ENCODE results near the gene MYH4.

MYH4 gene

GRCh38 chr17:10469459-10469858, at the start of gene MYH4:
TSS of gene MYH4 (minus strand) at chr17:10469559. CDS start at chr17:10466745, 2,814 bp downstream.
- no peak for DNase-seq (ENCODE audit: low read depth in 3 of 3)

- DNase-seq (ENCODE audit: low read depth in 3 of 3), result no peak
Observed at GRCh38 chr17:10518271-10519037, 49.1 kb upstream of the MYH4 start, which contains the start of gene MYH1. TSS of gene MYH1 (minus strand) at chr17:10518542. CDS start at chr17:10516642, 1,900 bp downstream.

- DNase-seq (ENCODE audit: low read depth in 3 of 3), result no peak
Observed at GRCh38 chr17:10516638-10517037, 47.3 kb upstream of the MYH4 start.

DNA sequence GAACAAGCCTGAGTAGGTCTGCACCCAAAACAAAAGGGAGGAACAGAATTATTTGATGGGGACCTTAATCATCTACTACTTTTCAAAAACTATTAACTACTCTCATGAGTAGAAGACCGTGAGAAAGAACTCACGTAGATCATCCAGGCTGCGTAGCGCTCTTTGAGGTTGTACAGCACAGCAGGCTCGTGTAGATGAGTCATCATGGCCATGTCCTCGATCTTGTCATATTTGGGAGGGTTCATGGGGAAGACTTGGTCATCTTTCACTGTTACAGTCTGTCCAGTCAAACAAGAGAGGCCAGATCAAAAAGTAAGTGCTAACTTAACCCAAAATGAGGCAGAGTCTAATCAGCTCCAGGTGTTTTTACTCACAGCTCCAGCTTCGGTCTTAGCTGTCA, 46.7 kb upstream of the MYH4 start:
- no peak for DNase-seq (ENCODE audit: low read depth in 3 of 3)

DNA sequence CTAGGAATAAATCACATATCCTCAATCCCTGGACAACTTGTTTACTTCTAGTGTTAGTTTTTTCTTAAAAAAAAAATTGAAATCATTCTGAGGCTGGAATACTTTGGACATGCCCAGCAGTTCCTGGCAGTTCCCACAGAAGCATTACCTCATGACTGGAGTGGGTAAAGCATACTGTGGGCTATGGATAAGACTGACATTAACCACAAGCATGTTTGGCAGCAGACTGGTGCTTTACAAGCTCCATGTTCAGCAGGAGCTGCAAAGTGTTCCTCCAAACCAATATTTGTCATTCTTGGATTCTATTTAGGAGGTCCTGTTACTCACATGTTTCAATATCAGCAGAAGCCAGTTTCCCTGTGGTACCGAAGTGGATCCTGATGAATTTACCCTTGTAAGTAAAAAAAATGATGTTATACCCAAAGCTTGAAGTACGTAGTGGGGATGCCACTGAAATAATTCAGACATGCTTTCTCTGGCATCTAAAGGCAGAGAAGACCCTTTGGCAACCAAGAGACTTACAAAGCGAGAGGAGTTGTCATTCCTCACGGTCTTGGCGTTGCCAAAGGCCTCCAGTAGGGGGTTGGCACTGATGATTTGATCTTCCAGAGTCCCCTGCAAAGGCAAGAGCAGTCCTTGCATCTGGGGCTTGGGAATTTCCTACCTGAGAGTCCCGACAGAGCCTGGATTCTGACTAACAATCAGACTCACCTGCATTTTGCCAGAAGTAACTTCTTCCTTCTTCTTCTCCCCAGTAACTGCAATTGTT, 44.1 kb upstream of the MYH4 start:
- no peak for DNase-seq (ENCODE audit: low read depth in 3 of 3)

- DNase-seq (ENCODE audit: low read depth in 3 of 3), result no peak
Observed at GRCh38 chr17:10512856-10513255, 43.5 kb upstream of the MYH4 start.

- DNase-seq (ENCODE audit: low read depth in 3 of 3), result no peak
Observed at GRCh38 chr17:10499950-10500349, 30.6 kb upstream of the MYH4 start.

DNA sequence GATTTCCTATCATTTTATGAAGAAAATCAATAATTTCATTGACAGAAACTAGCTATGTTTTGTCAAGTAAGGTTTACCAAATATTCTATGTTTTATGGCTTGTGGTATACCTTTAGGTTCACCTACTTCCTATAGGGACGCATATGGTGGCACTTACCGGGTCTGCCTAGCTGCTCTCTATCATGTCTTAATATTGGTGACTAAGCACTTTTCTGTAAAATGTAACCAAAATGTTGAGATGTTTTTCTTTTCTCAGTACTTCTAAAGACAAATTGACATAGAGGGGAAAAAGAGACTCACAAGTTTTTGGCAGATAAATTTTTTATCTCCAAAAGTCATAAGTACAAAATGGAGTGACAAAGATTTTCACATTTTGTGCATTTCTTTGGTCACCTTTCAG, 22.6 kb upstream of the MYH4 start:
- DNase-seq (ENCODE audit: low read depth in 3 of 3), result no peak

GRCh38 chr17:10482252-10482651, 12.9 kb upstream of the MYH4 start:
- no peak for DNase-seq (ENCODE audit: low read depth in 3 of 3)

- no peak for DNase-seq (ENCODE audit: low read depth in 3 of 3)
Observed at GRCh38 chr17:10477701-10478100, 8.3 kb upstream of the MYH4 start.

DNA sequence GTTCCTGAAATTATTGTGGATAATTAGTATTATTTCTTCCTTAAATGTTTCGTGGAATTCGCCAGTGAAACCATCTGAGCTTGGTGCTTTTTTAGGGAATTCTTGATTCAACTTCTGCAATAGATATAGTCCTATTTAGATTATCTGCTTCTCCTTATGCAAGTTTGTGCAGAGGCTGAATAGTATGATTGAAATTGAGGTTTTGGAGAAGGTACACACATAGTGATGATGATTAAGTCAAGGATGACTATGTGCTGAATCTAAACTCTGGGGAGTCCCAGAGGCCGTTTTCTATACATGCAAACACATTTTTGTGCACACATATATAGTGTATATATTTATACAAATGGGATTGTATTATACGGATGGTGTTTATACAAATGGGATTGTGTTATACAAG, 5.2 kb upstream of the MYH4 start:
- DNase-seq (ENCODE audit: low read depth in 3 of 3), result no peak

GRCh38 chr17:10471858-10472257, 2.5 kb upstream of the MYH4 start:
- DNase-seq (ENCODE audit: low read depth in 3 of 3), result no peak

DNA sequence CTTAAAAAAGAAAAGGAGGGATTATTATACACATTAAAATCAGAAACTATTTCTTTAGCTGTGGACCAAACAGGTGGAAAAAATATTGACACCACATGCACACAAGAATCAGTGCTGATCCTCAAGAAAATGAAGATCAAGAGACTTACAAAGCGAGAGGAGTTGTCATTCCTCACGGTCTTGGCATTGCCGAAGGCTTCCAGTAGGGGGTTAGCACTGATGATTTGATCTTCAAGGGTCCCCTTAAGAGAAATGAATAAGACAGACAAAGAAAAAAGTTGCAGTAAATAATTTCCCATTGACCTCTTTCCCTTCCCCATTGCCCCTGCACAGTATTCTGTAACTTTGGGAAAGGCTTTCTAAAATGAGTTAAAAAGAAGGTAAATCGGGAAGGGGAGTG, 6.0 kb downstream of the MYH4 start:
- no peak for DNase-seq (ENCODE audit: low read depth in 3 of 3)

DNA sequence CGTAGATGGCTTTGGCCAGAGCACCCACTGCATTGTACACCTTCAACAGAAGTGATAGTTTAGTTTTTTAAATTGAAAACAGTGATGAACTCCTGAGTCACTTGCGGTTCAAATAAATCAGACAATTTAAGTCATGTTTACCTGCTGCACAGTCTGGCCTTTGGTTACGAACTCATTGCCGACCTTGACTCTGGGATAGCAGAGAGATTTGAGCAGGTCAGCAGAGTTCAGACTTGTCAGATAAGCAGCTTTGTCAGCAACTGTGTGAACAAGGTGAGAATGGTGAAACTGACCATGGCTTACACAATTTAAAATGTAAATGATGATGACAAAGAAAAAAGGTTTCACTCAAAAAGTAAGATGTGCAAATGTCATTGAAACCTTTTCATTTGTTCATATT, 9.3 kb downstream of the MYH4 start:
- no peak for DNase-seq (ENCODE audit: low read depth in 3 of 3)

GRCh38 chr17:10458701-10459100, 10.7 kb downstream of the MYH4 start:
- DNase-seq (ENCODE audit: low read depth in 3 of 3), result no peak

- no peak for DNase-seq (ENCODE audit: low read depth in 3 of 3)
Observed at GRCh38 chr17:10457952-10458351, 11.4 kb downstream of the MYH4 start.

GRCh38 chr17:10447026-10447931, 22.1 kb downstream of the MYH4 start:
- no peak for DNase-seq (ENCODE audit: low read depth in 3 of 3)

GRCh38 chr17:10439816-10440215, 29.5 kb downstream of the MYH4 start:
- no peak for DNase-seq (ENCODE audit: low read depth in 3 of 3)

- DNase-seq (ENCODE audit: low read depth in 3 of 3), result no peak
Observed at GRCh38 chr17:10435096-10435495, 34.3 kb downstream of the MYH4 start.

- no peak for DNase-seq (ENCODE audit: low read depth in 3 of 3)
Observed at GRCh38 chr17:10429421-10430045, 39.8 kb downstream of the MYH4 start.

DNA sequence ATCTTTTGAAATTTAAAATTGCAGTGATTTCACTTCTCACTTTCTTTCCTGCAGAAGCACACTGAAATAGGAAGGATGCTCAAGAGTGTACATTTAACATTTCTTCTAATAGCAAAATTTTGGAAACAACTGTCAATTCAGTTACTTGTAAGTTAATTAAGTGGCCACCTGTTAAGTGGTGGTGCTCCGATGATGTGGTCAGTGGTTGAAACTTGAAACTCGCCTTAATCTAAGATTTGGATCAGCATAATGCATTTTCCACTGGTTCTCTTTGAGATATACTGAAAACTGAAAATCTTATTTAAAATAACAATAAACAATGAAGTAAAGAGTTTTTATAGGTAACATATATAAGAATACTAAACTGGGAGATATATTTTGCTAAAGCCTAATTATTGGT, 40.6 kb downstream of the MYH4 start:
- DNase-seq (ENCODE audit: low read depth in 3 of 3), result no peak
